C1 segment of cervical spinal cord (tissue), 14 donors: ENCODE data around the gene BCAS3.

Source experiments
- DNase-seq, 14 donors: peaks; one replicate each; lab custom pipeline; 2025; lab: John Stamatoyannopoulos, UW

The BCAS3 gene

GRCh38 chr17:61064087-61064951 is 386.7 kb downstream of the BCAS3 start:
- DNase-seq = no peak

GRCh38 chr17:61065263-61065773 is 387.7 kb downstream of the BCAS3 start:
- no peak for DNase-seq

GRCh38 chr17:61066062-61066461 is 388.4 kb downstream of the BCAS3 start:
- DNase-seq = no peak

- no peak for DNase-seq
These were observed 393.0 kb downstream of the BCAS3 start for GRCh38 chr17:61070649-61071048.

GRCh38 chr17:61072648-61073047 is 395.0 kb downstream of the BCAS3 start:
- DNase-seq = no peak

GRCh38 chr17:61073131-61073530 is 395.5 kb downstream of the BCAS3 start:
- DNase-seq = no peak

- no peak for DNase-seq
These were observed 396.3 kb downstream of the BCAS3 start for GRCh38 chr17:61073799-61074513.

- DNase-seq = no peak
These were observed 398.3 kb downstream of the BCAS3 start for GRCh38 chr17:61075988-61076387.

- DNase-seq = no peak
These were observed 399.0 kb downstream of the BCAS3 start for GRCh38 chr17:61076621-61077031.

GRCh38 chr17:61081959-61082358 is 404.3 kb downstream of the BCAS3 start:
- DNase-seq = no peak

- DNase-seq = no peak
These were observed 406.6 kb downstream of the BCAS3 start for GRCh38 chr17:61084260-61084659.

- no peak for DNase-seq
These were observed 409.4 kb downstream of the BCAS3 start for GRCh38 chr17:61087024-61087423.

- DNase-seq = no peak
These were observed 410.9 kb downstream of the BCAS3 start for GRCh38 chr17:61088556-61088955.

GRCh38 chr17:61091096-61091495 is 413.4 kb downstream of the BCAS3 start:
- DNase-seq = no peak

GRCh38 chr17:61097781-61098180 is 420.1 kb downstream of the BCAS3 start:
- no peak for DNase-seq

- no peak for DNase-seq
These were observed 428.7 kb downstream of the BCAS3 start for GRCh38 chr17:61106354-61106753.

GRCh38 chr17:61116577-61116976 is 438.9 kb downstream of the BCAS3 start:
- no peak for DNase-seq

GRCh38 chr17:61117983-61118382 is 440.3 kb downstream of the BCAS3 start:
- DNase-seq = no peak

- DNase-seq = no peak
These were observed 441.2 kb downstream of the BCAS3 start for GRCh38 chr17:61118871-61119270.

- no peak for DNase-seq
These were observed 444.8 kb downstream of the BCAS3 start for GRCh38 chr17:61122326-61122913.

- DNase-seq = no peak
These were observed 446.9 kb downstream of the BCAS3 start for GRCh38 chr17:61124562-61124961.
